Endothelial cell of umbilical vein (primary cell): ENCODE data around the gene HOXA4. TPM values are rescaled to one million over a fixed set of nuclear protein-coding genes. Genes with fewer than 3 reads are reported as not detected.
A peak's percentile ranks its signal among the peaks of the same experiment; 100 is the strongest.

Source experiments
- BruUV-seq: library from RNA; stranded (reverse); fragments of 400-500 nt; replicated peaks from 2 replicates; lab custom pipeline; 2021; lab: Mats Ljungman, UMichigan
- CTCF ChIA-PET: fragments of 300-600, 350-600 bp; sonication (Branson Sonifier 250); formaldehyde crosslinking; loops from one replicate; lab custom pipeline; 2021; ENCODE audit warnings: antibody characterized with exemption, inconsistent platforms; lab: Charles Lee
- POLR2A ChIA-PET: fragments of 300-600, 350-600 bp; sonication (Branson Sonifier 250); formaldehyde crosslinking; loops from one replicate; lab custom pipeline; 2021; ENCODE audit warnings: antibody characterized with exemption, inconsistent platforms; lab: Charles Lee
- DNase-seq: peaks from one replicate; pipeline ENCODE4 v3.0.0-alpha.2; 2011; ENCODE audit warnings: low read depth, low spot score
- FAIRE-seq: peaks from 2 replicates; lab custom pipeline; 2011; peaks lifted over from hg19 to GRCh38; lab: Jason Lieb, UNC
- H2AFZ ChIP-seq: 2 replicates; pipeline ENCODE4 v1.6.0; 2012; ENCODE audit warnings: low read depth, low read length, control low read depth, inconsistent platforms
- H3K27ac ChIP-seq: 2 replicates; pipeline ENCODE4 v1.5.1; 2011; ENCODE audit warnings: low read depth, mild to moderate bottlenecking, control low read depth, low read length, moderate library complexity; ENCODE audit not compliant: insufficient read depth
- H3K27me3 ChIP-seq, 2 experiments: 2 replicates each; pipeline versions ENCODE4 v1.6.0 to v1.6.1; 2011; ENCODE audit warnings: low read length in 2 of 2, mixed read lengths in 1 of 2; ENCODE audit not compliant: control insufficient read depth in 2 of 2, insufficient read depth in 2 of 2
- H3K36me3 ChIP-seq, 2 experiments: 2 replicates in 1 of 2; 3 replicates in 1 of 2; pipeline ENCODE4 v1.5.1; 2011; ENCODE audit warnings: low read length in 2 of 2, mild to moderate bottlenecking in 1 of 2, moderate library complexity in 1 of 2; ENCODE audit not compliant: control insufficient read depth in 2 of 2, insufficient read depth in 2 of 2; ENCODE audit errors: extremely low read depth in 1 of 2
- H3K4me1 ChIP-seq: 3 replicates; pipeline ENCODE4 v1.5.1; 2011; ENCODE audit warnings: mild to moderate bottlenecking, low read length; ENCODE audit not compliant: control insufficient read depth, insufficient read depth; ENCODE audit errors: extremely low read depth
- H3K4me2 ChIP-seq: 2 replicates; pipeline ENCODE4 v1.6.1; 2011; ENCODE audit warnings: low read length, control low read depth, mixed read lengths; ENCODE audit not compliant: insufficient read depth
- H3K4me3 ChIP-seq, 3 experiments: fragments of 200-600 bp in 1 of 3; sonication (generic), shearing (Covaris generic) in 1 of 3; replicated peaks in 1 of 3; 2 replicates each; pipeline ENCODE4 v1.5.1; 2011 to 2016; ENCODE audit warnings: control low read depth in 3 of 3, low read length in 3 of 3, mild to moderate bottlenecking in 2 of 3, inconsistent platforms in 1 of 3, low read depth in 1 of 3, moderate library complexity in 1 of 3; ENCODE audit not compliant: insufficient read depth in 1 of 3
- H3K79me2 ChIP-seq: 2 replicates; pipeline ENCODE4 v1.6.0; 2012; ENCODE audit warnings: low read length, inconsistent platforms; ENCODE audit not compliant: control insufficient read depth, insufficient read depth
- H3K9ac ChIP-seq: replicated peaks from 2 replicates; pipeline ENCODE3; 2011; ENCODE audit warnings: low read length, control low read depth; ENCODE audit not compliant: insufficient read depth; ENCODE audit errors: extremely low read depth
- H3K9me1 ChIP-seq: replicated peaks from 3 replicates; pipeline ENCODE4 v1.6.0; 2011; ENCODE audit warnings: mild to moderate bottlenecking, low read length; ENCODE audit not compliant: control insufficient read depth, insufficient read depth; ENCODE audit errors: extremely low read depth
- H3K9me3 ChIP-seq: replicated peaks from 2 replicates; pipeline ENCODE4 v1.5.1; 2012; ENCODE audit warnings: low read length, inconsistent platforms; ENCODE audit not compliant: control insufficient read depth, insufficient read depth
- H4K20me1 ChIP-seq: replicated peaks from 2 replicates; pipeline ENCODE3; 2011; ENCODE audit warnings: mild to moderate bottlenecking, low read length; ENCODE audit not compliant: control insufficient read depth, insufficient read depth; ENCODE audit errors: extremely low read depth
- EZH2 ChIP-seq: IDR thresholded peaks from 2 replicates; pipeline ENCODE4 v1.6.1; 2012; ENCODE audit warnings: borderline replicate concordance, low read depth, mild to moderate bottlenecking, moderate library complexity, low read length, inconsistent platforms; ENCODE audit not compliant: severe bottlenecking
- FOS ChIP-seq: IDR thresholded peaks from 2 replicates; pipeline ENCODE4 v1.6.1; 2011; ENCODE audit warnings: mild to moderate bottlenecking, low read length, moderate library complexity, borderline replicate concordance; ENCODE audit not compliant: insufficient read depth
- GATA2 ChIP-seq: IDR thresholded peaks from 2 replicates; pipeline ENCODE4 v1.7.0; 2011; ENCODE audit warnings: low read depth, mild to moderate bottlenecking, moderate library complexity, mixed read lengths, low read length; ENCODE audit not compliant: insufficient read length, insufficient read depth
- JUN ChIP-seq: IDR thresholded peaks from 2 replicates; pipeline ENCODE4 v1.6.1; 2011; ENCODE audit warnings: borderline replicate concordance, low read depth; ENCODE audit not compliant: insufficient read length, insufficient read depth
- MAX ChIP-seq: IDR thresholded peaks from 2 replicates; pipeline ENCODE4 v1.6.1; 2011; ENCODE audit not compliant: insufficient read depth, insufficient read length
- MYC ChIP-seq: IDR thresholded peaks from one replicate; pipeline ENCODE4 v1.6.1; 2011; ENCODE audit warnings: mild to moderate bottlenecking, low read depth, low read length
- POLR2A ChIP-seq: IDR thresholded peaks from 2 replicates; pipeline ENCODE4 v1.6.1; 2012; ENCODE audit warnings: low read depth, mild to moderate bottlenecking, control low read depth, low read length
- POLR2AphosphoS5 ChIP-seq: IDR thresholded peaks from 2 replicates; pipeline ENCODE4 v1.6.1; 2012; ENCODE audit warnings: low read depth, mild to moderate bottlenecking, control low read depth, low read length, moderate library complexity; ENCODE audit not compliant: insufficient read depth
- dilution Hi-C: fragments of 300-500 bp; cut with MboI; formaldehyde crosslinking; loops from one replicate; pipeline ENCODE4 v1.15.0; 2019; ENCODE audit warnings: low sequenced_read_pairs; ENCODE audit not compliant: extremely low pct_ligation_motif_present
- intact Hi-C: fragments of 100-400 bp; cut with micrococcal nuclease; formaldehyde crosslinking; loops from one replicate; pipeline ENCODE4 v1.10.0; 2022
- polyA plus RNA-seq, 4 experiments: library from polyadenylated mRNA; depleted of rRNA in 3 of 4; stranded (reverse) in 3 of 4; unstranded in 1 of 4; fragments of >200 nt; gene quantifications; 2 replicates each; pipeline versions ENCODE4 v1.2.1 to v1.2.3, GENCODE V29; 2011 to 2012; ENCODE audit warnings: missing spikeins in 1 of 4
- total RNA-seq: library from RNA; stranded (reverse); gene quantifications from 2 replicates; pipeline ENCODE4 v1.2.3, GENCODE V29; 2021
- TF ChIP-seq, protein P1 (sequence below), 2 donors: IDR thresholded peaks; 1 replicate in 1 of 2; 2 replicates in 1 of 2; pipeline ENCODE4 v1.5.1; 2011; ENCODE audit warnings: low read length in 2 of 2, mild to moderate bottlenecking in 2 of 2, moderate library complexity in 2 of 2, control low read depth in 1 of 2, inconsistent platforms in 1 of 2, low read depth in 1 of 2; ENCODE audit not compliant: insufficient read depth in 1 of 2; ENCODE audit errors: extremely low read depth in 1 of 2

HOXA4 gene
- total and polyA plus RNA-seq, 2 donors (not counting 3 experiments of a cell fraction or from before 2014, with no cell fraction given): 4.9 to 8.1 TPM

DNA sequence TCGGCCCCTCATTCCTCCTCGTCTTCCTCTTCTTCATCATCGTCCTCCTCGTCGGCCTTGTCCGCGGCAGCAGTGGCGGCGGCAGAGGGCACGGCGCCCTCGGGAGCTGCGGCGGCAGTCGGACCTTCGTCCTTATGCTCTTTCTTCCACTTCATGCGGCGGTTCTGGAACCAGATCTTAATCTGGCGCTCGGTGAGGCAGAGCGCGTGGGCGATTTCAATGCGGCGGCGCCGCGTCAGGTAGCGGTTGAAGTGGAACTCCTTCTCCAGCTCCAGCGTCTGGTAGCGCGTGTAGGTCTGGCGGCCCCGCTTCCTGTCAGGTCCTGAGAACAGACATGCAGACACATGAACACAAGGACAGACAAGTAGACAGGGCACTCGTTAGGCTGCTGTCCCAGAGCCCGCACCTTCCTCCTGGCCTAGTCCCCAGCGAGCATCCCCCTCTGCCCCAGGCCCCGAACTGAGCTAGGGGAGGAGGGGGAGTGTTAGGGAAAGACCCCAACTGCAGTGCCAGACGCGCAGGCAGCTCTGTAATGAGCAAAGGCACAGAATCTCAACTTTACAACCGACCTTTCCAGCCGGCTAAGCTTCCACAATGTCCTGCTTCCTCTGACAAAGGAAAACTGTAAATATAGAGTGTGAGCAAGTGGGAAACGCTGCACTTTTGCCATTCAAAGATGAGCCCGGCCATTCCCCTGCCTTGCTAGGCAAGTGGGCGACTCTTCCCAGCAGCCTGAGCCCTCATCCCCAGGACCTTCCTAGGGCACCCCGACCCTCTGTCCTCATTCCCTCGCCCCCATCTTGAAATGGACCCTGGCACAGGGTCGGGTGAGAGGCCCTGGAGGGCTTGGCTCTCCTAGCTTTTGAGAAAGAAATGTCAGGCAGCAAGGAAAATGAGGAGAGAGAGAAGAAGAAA lies 24.6 kb upstream of the HOXA4 start:
- BruUV-seq: no TSS peak
- Histone ChIP-seq H3K4me1 (peaks cover 68% of the 10 kb centered on the region), H3K36me3 (no peaks in the 10 kb centered on the region), H3K4me3 (peak overlapping the region; percentile 59 to 76 (median 60)), H4K20me1 (no peaks in the 10 kb centered on the region), H3K79me2 (peaks cover 87% of the 10 kb centered on the region), H3K9me3 (no peaks in the 10 kb centered on the region), H2AFZ (peak overlapping the region; percentile 10), H3K27me3 (no peaks in the 10 kb centered on the region), H3K9me1 (no peaks in the 10 kb centered on the region), H3K27ac (peak overlapping the region; percentile 96), H3K9ac (peak overlapping the region; percentile 78), H3K4me2 (peak overlapping the region; percentile 92)
- peak; percentile 72 for DNase-seq
- TF ChIP-seq GATA2 (no peak), EZH2 (no peak), FOS (no peak), MYC (no peak), POLR2A (no peak), MAX (no peak), JUN (no peak), POLR2AphosphoS5 (no peak)
- TF ChIP-seq, protein P1, sequence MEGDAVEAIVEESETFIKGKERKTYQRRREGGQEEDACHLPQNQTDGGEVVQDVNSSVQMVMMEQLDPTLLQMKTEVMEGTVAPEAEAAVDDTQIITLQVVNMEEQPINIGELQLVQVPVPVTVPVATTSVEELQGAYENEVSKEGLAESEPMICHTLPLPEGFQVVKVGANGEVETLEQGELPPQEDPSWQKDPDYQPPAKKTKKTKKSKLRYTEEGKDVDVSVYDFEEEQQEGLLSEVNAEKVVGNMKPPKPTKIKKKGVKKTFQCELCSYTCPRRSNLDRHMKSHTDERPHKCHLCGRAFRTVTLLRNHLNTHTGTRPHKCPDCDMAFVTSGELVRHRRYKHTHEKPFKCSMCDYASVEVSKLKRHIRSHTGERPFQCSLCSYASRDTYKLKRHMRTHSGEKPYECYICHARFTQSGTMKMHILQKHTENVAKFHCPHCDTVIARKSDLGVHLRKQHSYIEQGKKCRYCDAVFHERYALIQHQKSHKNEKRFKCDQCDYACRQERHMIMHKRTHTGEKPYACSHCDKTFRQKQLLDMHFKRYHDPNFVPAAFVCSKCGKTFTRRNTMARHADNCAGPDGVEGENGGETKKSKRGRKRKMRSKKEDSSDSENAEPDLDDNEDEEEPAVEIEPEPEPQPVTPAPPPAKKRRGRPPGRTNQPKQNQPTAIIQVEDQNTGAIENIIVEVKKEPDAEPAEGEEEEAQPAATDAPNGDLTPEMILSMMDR (IDR thresholded peaks at IDR 0.05; ENCODE audit: extremely low read depth in 1 of 2, insufficient read depth in 1 of 2, low read depth in 1 of 2, low read length in 2 of 2): no peak
- intact Hi-C loops: loop anchor here (5.0 kb wide), 1 partner anchor 998 kb away; no protein-coding TSS in a partner anchor
- ChIA-PET POLR2A (interaction anchor here (0.6 kb wide), 1 partner anchor 35 kb away, joined by 7 read pairs; no protein-coding TSS in a partner anchor), CTCF (interaction anchor here (0.5 to 2.0 kb wide), 7 partner anchors 10 to 1293 kb away, joined by 3 to 8 read pairs (median 3); partner anchors contain the start of genes HOXA11 and HOXA5)
- dilution Hi-C loops: loop anchor here (25.0 kb wide), 1 partner anchor 968 kb away; no protein-coding TSS in a partner anchor
- FAIRE-seq: peak; percentile 77
